ENCODE data around the gene RNU1-2.
"Not testable (repeated sequence)": the region's sequence is repeated elsewhere in the genome, so short reads cannot be mapped to it uniquely, and the experiment has no call there.

Gene RNU1-2

DNA sequence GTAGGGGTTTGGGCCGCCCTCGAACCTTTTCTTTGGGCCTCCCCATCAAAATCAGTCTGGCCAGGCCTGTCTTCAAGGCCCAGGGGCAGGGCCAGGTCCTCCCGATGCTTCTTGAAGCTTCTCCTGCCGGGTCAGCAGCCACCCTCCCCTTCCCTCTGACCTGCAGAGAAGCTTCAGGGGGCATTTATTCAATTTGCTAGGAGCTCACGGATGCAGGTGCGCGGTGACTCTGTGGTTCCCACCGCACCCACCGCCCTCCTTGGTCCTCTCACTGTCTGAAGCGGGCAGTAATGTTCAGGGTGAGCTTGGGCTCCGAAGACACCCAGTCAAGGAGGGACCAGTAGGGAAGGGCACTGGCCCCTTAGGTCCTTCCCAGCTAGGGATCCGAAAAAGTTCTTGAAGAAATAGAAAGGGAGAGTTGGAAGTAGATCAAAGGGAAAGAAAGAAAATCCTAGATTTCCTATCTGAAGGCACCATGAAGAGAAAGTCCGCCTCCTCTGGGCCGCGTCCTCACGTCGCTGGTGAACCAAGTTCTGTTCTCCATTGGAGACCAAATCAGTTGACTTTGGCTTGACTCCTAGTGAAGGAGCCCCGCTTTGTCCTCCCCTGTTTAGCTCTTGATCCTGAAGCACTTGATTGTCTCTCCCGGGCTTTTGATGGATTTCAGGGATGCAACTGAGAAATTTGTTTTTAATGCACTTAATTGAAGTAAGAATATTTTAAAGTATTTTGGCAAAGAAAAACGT, 8.7 kb upstream of the RNU1-2 start:
- no peak overlapping the region for H3K27ac ChIP-seq
- DNase-seq (ENCODE audit: low read depth, low spot score) = no peak

DNA sequence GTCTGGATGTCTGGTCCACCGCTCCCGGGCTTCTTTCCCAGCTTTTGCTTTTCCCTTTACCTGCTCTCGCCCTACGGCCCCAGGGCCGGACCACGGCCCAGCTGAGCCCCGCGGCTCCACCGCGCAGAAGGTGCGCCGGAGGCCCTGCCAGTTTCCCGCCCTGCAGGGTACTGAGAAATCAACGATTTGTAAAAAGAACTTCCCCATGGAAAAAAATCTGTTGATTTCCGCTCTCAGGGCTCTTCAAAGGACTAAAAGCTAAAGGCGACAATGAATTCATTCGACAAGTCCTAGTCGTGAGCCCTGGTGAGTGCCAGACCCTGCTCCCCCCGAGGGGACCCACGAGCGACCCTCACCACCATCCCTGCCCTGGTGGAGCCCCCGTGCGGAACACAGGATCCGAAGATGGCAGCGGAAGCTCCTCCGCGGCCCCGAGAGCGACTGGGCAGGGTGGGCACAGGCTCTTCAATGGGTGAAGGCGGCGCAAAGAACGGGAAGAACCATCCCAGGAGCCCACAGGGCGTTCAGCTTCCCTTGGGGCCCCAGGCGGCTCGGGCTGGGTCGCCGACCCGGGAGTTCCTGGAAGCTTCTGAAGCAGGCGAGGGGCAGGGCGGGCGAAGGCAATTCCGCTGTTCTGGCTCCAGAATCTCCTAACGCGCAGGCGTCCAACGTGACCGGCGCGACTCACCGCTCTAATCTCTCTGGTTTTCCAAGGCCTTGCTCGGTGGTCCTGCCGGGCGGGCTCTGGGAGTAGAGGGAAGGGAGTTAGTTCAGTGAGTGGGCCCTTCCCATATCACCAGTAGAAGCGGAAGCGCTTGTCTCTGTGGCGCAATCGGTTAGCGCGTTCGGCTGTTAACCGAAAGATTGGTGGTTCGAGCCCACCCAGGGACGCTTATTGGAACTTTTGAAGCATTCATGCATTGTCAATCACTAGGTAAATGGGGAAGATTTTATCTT, 6.6 kb upstream of the RNU1-2 start:
- H3K27ac ChIP-seq = peak overlapping the region; percentile 51
- DNase-seq (ENCODE audit: low read depth, low spot score) = no peak

DNA sequence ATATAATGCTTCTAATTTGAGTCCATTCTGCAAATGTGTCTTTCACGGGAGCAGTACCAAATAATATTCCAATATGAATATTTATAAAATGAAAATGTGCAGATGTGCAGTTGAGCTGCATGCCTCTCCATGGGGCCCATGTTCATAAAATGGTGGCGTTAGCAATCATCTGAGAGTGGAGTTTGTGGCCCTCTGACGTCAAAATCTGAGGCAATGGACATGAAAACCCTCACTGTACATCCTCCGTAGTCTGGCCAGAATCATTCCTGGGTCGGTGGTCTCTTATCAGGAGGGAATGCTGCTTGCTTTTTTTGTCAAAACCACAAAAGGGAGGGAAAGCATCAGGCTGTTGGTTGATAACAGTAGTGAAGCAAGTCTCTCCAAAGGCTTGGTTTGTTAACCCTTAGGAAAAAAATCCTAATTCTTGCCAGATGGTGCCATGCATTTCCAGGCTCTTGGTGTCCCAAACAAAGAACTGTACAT, 5.2 kb upstream of the RNU1-2 start:
- H3K27ac ChIP-seq; DNase-seq (ENCODE audit: low read depth, low spot score): not testable (repeated sequence)

DNA sequence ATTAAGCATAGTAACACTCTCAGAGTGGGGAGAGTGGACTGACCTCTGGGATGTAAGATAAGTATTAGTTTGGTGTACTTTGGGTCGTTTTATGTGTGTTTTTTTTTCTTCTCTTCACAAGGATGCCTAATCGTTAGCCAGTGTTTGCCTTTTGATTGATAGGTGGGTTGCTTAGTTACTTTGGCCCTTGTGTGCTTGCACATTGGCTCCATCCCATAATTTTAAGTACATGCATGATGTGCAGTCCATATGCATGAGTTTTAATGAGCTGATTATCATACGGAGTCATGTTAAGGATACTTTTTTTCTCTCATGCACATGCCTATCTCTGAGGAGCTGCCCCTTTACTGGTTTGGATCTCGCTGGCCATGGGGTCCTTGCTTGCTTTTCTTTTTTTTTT, 4.7 kb upstream of the RNU1-2 start:
- H3K27ac ChIP-seq; DNase-seq (ENCODE audit: low read depth, low spot score): not testable (repeated sequence)

DNA sequence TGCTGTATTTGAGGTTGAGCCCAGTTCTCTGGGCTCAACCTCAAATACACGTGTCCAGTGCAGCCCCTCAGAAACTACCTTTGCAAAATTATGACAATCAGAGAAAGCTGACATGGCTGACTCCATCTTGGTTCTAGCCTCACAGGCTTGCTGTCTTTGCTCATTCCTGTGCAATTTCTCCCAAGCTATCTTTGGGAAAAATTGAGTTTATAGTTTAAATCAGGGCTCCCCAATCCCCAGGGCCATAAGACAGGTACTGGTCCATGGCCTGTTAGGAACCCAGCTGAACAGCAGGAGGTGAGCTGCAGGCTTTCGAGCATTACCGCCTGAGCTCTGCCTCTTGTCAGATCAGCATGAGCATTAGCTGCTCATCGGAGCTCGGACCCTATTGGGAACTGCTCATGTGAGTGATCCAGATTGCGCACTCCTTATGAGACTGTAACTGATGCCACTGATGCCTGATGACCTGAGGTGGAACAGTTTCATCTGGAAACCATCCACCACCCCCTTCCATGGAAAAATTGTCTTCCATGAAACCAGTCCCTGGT, 2.7 kb upstream of the RNU1-2 start:
- not testable (repeated sequence) for H3K27ac ChIP-seq; DNase-seq (ENCODE audit: low read depth, low spot score)

DNA sequence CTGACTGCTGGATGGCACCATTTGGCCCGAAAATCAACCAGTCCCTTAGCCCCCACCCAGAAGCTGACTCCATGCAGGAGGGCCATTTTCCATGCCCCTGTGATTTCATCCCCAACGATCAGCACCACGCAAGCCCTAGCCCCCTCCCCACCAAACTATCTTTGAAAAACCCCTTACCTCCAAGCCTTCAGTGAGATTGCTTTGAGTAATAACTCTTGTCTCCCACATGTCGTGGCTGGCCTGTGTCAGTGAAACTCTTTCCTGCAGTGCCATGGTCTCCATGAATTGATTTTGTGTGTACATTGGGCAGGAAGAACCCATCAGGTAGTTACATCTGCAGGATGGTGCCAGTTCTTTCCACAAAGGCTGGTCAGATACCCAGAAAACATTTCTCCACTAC, 2.0 kb upstream of the RNU1-2 start:
- DNase-seq (ENCODE audit: low read depth, low spot score) = not testable (repeated sequence)

DNA sequence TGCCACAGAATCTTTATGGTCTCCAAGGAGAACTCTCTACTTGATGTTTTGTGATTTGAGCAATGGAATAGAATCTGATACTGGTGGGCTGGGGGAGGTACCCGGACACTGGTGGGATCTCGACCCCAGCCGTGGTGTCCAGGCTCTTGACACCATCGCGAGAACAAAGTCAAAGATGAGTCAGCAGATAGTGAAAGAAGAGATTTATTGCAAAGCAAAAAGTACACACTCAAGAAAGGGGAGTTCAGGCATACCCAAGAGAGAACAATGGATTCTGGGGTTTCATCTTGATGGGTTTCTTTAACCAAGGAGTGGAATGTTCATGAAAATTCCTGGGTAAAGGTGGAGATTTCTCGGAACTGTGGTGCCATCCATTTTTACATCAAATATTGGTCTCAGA, 1.4 kb upstream of the RNU1-2 start:
- not testable (repeated sequence) for DNase-seq (ENCODE audit: low read depth, low spot score); H3K27ac ChIP-seq

More for the DNA sequence above, 2.0 kb upstream of the RNU1-2 start:
- H3K27ac ChIP-seq = not testable (repeated sequence)

DNA sequence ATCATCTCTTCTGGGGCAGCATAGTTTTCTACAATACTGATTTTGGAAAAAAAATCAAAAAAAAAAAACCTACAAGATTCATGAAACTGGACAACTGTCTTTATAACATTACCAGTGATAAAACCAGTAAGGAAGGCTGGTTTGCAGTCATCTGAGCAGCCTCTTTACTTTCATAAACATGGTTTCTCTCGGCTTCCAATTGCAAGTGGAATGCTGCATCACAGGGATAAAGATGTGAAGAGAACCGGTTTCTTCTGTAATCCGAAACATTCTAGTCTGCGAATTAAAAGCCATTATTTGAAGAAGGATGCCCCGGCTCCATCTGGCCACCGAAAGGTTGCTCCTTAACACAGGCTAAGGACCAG, 565 bp upstream of the RNU1-2 start:
- peak overlapping the region; percentile 69 for H3K27ac ChIP-seq
- DNase-seq (ENCODE audit: low read depth, low spot score) = not testable (repeated sequence)

DNA sequence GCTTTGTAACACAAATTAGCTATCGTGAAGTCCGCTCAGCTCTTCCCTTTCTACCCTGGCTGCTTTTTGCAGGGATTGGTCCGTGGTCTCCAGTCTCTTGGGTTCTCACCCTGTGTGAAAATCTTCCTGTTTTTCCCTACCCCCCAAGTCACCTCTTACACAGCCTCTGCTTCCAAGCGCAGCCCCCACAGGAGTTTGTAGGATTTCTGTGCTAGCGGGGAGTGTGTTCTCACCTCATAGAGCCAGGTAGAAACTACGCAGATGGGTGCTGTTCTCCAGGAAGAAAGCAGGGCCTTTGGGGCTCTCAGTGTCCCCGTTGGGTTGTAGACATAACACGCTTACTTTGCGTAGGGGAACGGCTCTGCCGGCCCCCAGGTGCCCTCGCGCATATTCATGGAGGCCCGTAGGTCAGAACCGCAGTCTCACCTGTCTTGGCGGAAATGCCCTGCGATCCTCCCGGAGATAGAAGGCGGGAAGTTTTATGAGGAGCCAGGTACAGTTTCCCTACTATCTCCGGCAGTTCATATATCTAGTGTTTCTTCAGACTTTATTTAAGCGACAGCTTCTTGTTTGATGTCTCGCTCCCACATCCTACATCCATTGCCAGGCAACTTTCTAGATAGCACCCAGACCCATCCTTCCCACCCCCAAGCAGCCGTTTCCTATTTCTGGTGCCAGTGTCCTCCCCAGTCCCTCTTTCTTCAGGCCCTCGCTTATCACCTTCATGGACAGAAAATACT, 706 bp downstream of the RNU1-2 start:
- peak; percentile 100 for DNase-seq (ENCODE audit: low read depth, low spot score)
- H3K27ac ChIP-seq = peak overlapping the region; percentile 63

DNA sequence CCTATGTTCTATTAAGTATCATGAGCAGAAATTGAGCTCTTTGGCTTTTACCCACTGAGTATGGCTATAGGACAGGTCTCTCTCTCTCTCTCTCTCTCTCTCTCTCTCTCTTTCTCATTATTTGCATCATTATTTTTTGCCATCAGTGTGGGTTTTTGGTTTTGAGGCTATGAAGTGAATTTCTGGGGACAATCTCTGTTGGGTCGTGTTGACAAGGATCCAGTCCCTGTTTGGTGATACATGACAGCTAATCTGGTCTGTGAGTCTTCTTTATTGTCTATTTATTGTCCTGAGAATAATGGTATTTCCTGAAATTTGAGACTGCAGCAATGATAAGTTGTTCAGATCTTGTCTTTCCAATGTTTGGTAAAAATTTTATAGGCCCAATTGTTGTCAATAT, 1.9 kb downstream of the RNU1-2 start:
- not testable (repeated sequence) for H3K27ac ChIP-seq; DNase-seq (ENCODE audit: low read depth, low spot score)

DNA sequence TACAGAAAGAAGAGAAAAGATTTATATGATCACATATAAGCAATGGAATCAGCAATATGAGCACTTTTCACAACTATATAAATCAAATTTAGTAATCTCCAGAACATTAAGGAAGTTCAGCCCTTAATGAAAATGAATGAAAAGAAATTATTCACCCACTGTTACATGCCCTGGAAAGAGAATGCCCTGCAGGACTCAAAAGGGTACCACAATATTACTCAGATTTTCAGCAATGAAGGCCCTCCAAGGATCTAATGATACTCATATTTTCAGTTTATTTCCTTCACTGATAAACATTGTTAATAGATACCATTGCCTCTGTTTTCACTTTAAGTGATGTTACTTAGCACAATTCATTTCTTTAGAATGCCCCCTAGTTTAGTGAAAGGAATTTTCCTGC, 2.5 kb downstream of the RNU1-2 start:
- not testable (repeated sequence) for H3K27ac ChIP-seq

DNA sequence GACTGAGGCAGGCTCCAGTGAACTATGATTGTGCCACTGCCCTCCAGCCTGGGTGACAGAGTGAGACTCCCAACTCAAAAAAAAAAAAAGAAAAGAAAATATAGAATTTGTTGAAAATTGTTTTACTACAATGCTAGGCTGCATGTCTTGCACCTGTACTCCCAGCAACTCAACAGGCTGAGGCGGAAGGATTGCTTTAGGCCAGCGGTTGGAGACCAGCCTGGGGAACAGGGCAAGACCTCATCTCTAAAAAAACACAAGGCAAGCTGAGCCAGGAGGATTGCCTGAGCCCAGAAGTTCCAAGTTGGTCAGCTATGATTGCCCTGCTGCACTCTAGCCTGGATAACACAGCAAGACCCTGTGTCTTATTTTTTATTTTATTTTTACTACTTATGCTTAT, 3.2 kb downstream of the RNU1-2 start:
- not testable (repeated sequence) for H3K27ac ChIP-seq; DNase-seq (ENCODE audit: low read depth, low spot score)

More for the DNA sequence above, 2.5 kb downstream of the RNU1-2 start:
- not testable (repeated sequence) for DNase-seq (ENCODE audit: low read depth, low spot score)

DNA sequence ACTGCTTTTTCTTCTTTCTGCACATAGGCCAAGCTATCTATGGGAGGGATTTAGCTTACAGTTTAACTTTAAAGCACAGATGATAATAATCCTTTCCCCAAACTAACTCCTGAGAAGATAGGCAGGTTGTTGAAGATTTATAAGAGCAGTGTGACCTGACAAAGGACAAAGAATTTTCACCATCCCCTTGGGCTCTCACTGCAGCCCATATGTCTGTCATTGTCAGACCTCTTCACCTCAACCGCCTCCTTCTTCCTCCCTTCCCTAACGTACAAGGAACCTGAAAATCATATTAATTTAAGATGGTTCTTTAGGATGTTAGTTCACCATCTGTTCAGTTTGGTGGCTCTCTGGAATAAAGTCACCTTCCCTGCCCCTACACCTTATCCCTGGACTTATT, 5.0 kb downstream of the RNU1-2 start:
- no peak overlapping the region for H3K27ac ChIP-seq
- no peak for DNase-seq (ENCODE audit: low read depth, low spot score)

DNA sequence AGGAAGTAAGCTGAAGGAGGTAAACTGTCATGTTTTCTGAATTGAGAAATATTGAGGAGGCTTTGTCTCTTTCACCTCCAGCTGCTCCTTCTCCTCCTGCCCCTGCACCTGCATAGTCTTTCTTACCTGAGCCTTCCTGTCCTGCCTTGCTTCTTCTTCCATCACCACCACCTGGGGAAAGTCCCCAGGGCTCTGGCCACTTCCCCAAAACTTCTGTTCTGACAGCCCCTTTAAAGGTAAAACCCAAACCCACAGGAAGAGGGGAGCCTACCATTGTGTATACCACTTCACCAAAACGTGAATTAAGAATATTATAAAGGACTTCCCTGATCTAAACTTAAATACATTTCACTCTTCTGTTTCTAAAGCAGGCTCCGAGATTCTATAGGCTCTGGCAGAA, 5.6 kb downstream of the RNU1-2 start:
- not testable (repeated sequence) for H3K27ac ChIP-seq; DNase-seq (ENCODE audit: low read depth, low spot score)

DNA sequence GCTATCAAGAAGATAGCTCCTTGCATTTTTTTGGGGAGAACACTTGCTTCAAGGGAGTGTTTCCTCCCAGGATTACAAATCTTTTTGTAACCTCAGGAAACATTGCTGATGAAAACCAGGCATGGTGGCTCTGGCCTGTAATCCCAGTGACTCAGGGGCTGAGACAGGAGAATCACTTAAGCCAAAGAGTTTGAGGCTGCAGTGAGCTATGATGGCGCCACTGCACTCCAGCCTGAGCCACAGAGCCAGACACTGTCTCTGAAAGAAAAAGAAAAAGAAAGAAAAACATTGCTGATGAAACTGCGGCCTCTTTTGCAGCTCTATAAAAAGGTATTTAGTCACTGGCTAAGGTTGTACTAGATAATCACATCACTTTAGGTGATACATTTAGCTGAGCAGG, 7.3 kb downstream of the RNU1-2 start:
- peak overlapping the region; percentile 92 for H3K27ac ChIP-seq
- DNase-seq (ENCODE audit: low read depth, low spot score) = no peak

DNA sequence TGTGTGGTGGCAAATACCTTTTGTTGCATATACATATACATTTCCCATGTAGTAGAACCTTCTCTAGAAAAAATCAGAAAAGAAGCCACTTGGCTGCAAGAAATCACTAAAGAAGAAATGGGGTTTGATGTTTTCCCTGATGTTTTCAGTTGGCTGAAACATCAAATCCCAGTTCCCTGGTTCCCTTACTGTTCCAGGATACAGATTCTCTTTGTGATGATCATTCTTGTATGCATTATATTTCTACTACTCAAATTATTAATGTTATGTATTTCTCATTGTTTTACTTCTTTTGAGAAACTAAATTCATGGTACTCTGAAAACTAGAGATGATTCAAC, 7.6 kb downstream of the RNU1-2 start:
- no peak for DNase-seq (ENCODE audit: low read depth, low spot score)

DNA sequence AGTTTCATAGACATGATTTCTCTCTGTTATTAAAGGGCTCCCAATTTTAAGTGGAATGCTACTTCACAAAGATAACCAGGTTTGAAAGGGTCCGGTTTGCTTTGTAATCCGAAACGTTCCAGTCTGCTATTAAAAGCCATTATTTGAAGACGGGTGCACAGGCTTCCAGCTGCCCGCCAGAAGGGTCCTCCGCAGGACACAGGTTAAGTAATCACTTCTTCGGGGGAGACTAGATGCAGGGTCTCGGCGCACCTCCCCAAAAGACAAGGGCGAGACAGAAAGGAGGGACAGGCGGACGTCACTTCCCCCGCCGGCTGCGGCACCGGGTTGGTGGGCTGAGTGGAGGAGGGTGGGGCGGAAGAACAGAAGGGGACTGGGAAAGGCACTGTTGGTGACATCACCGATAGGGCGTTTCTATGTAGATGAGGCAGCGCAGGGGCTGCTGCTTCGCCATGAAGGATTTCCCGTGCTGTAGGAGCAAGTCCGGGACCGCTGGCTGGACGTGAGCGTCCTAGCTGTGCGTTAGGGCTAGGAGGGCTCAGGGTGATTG, 8.9 kb downstream of the RNU1-2 start:
- DNase-seq (ENCODE audit: low read depth, low spot score) = peak; percentile 88
- H3K27ac ChIP-seq = peak overlapping the region; percentile 92

More for the DNA sequence above, 7.6 kb downstream of the RNU1-2 start:
- peak overlapping the region; percentile 92 for H3K27ac ChIP-seq

DNA sequence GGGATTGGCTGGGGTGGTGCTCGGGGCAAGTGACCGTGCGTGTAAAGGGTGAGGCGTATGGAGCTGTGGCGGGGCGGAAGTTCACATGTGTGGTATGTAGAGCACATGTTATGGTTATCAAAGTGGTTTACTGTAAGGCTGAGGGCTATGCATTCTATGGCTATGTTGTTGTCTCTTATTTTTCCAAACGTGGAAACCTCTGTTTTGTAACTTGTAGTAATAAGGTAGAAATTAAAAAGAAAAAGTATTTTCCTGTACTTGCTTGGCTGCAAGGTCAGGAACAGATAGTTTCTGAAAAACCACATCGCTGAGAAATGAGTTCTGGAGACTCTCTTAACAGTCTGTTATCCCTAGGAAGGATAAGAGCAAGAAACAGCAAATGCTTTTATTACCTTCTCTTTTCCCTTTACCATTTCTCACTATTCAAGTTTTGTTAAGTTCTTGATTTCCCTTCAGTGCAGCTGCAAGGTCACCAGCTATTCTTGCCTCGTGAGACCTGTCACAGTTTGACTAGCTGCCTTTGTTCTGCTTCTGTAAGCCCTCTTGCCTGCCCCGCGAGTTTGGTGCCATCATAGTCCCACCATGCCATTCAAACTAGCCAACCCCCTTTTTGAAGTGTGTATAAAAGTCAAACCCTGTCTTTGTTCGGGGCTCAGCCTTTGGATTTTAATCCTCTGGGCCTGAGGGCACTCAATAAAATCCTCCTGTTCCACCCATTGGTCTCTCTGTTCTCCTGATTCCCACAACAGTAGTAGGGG, 9.5 kb downstream of the RNU1-2 start:
- peak; percentile 89 for DNase-seq (ENCODE audit: low read depth, low spot score)
- peak overlapping the region; percentile 92 for H3K27ac ChIP-seq

Data from epithelial cell of prostate (primary cell).